Hepatocyte (in vitro differentiated cells): Measurements from ENCODE around the gene PADI2. TPM values are rescaled to one million over a fixed set of nuclear protein-coding genes. Genes with fewer than 3 reads are reported as not detected.
A peak's percentile ranks its signal among the peaks of the same experiment; 100 is the strongest.

Experiments
- DNase-seq: peaks from one replicate; pipeline ENCODE4 v3.0.0-alpha.2; 2016; ENCODE audit warnings: low spot score
- H2AFZ ChIP-seq: fragments of 200-600 bp; sonication (generic); 2 replicates; pipeline ENCODE4 v1.6.0; 2016; ENCODE audit warnings: antibody characterized with exemption, mild to moderate bottlenecking
- H3K27ac ChIP-seq: fragments of 200-600 bp; sonication (generic); 2 replicates; pipeline ENCODE4 v1.5.1; 2016; ENCODE audit warnings: mild to moderate bottlenecking
- H3K27me3 ChIP-seq: fragments of 200-600 bp; sonication (generic); 2 replicates; pipeline ENCODE4 v1.6.1; 2016
- H3K36me3 ChIP-seq: fragments of 200-600 bp; sonication (generic); replicated peaks from 2 replicates; pipeline ENCODE4 v1.5.1; 2016; ENCODE audit warnings: low read depth; ENCODE audit not compliant: insufficient read depth
- H3K4me1 ChIP-seq: fragments of 200-600 bp; sonication (generic); 2 replicates; pipeline ENCODE4 v1.5.1; 2016; ENCODE audit warnings: mild to moderate bottlenecking, moderate library complexity; ENCODE audit not compliant: insufficient read depth
- H3K4me2 ChIP-seq: fragments of 200-600 bp; sonication (generic); 2 replicates; pipeline ENCODE4 v1.6.0; 2016
- H3K4me3 ChIP-seq: fragments of 200-600 bp; sonication (generic); 2 replicates; pipeline ENCODE4 v1.5.1; 2016; ENCODE audit warnings: mild to moderate bottlenecking
- H3K79me2 ChIP-seq: fragments of 200-600 bp; sonication (generic); 2 replicates; pipeline ENCODE4 v1.6.0; 2017; ENCODE audit warnings: mild to moderate bottlenecking
- H3K9me2 ChIP-seq: fragments of 200-600 bp; sonication (generic); replicated peaks from 2 replicates; pipeline ENCODE4 v1.6.0; 2017; ENCODE audit warnings: mild to moderate bottlenecking; ENCODE audit not compliant: insufficient read depth
- H3K9me3 ChIP-seq: fragments of 200-600 bp; sonication (generic); 2 replicates; pipeline ENCODE4 v1.5.1; 2016; ENCODE audit warnings: low read depth, mild to moderate bottlenecking
- H4K20me1 ChIP-seq: fragments of 200-600 bp; sonication (generic); 2 replicates; pipeline ENCODE4 v1.6.0; 2016; ENCODE audit warnings: mild to moderate bottlenecking; ENCODE audit not compliant: insufficient read depth, poor library complexity, severe bottlenecking
- CTCF ChIP-seq: fragments of 200-600 bp; sonication (generic); IDR thresholded peaks from 2 replicates; pipeline ENCODE4 v1.5.1; 2016; ENCODE audit warnings: antibody characterized with exemption, mild to moderate bottlenecking; ENCODE audit not compliant: poor library complexity
- EZH2 ChIP-seq: fragments of 200-600 bp; sonication (generic); IDR thresholded peaks from 2 replicates; pipeline ENCODE4 v1.6.1; 2016; ENCODE audit warnings: antibody characterized with exemption, mild to moderate bottlenecking, borderline replicate concordance
- EZH2phosphoT487 ChIP-seq: fragments of 200-600 bp; sonication (generic); IDR thresholded peaks from one replicate; pipeline ENCODE4 v1.6.1; 2018; ENCODE audit warnings: antibody characterized with exemption, mild to moderate bottlenecking, low read depth, moderate library complexity; ENCODE audit not compliant: unreplicated experiment, severe bottlenecking
- WGBS: methylation state at CpG from one replicate; pipeline ENCODE4 v1.1.6; 2016; ENCODE audit warnings: low lambda C conversion rate; ENCODE audit errors: missing lambda C conversion rate; 5-methylcytosine and 5-hydroxymethylcytosine counted together
- polyA plus RNA-seq: library from polyadenylated mRNA; unstranded; fragments of >200 nt; fragmentation: Nextera tagmentation; extraction: Ambion mirVana; gene quantifications from 2 replicates; pipeline ENCODE4 v1.2.1, GENCODE V29; 2016
- total RNA-seq: library from RNA; depleted of rRNA; stranded (reverse); fragments of >200 nt; gene quantifications from 2 replicates; pipeline ENCODE4 v1.2.3, GENCODE V29; 2014

PADI2 gene
- total and polyA plus RNA-seq, 2 experiments from 2014 or later = 10.6 to 11.3 TPM

GRCh38 chr1:17108360-17108759 lies 10.9 kb downstream of the PADI2 start:
- Histone ChIP-seq H3K4me2 (no peak overlapping the region), H3K79me2 (no peaks in the 10 kb centered on the region), H3K27me3 (no peaks in the 10 kb centered on the region), H3K9me2 (no peaks in the 10 kb centered on the region), H3K4me1 (peaks cover 17% of the 10 kb centered on the region), H3K36me3 (no peaks in the 10 kb centered on the region), H3K4me3 (no peak overlapping the region), H3K9me3 (no peaks in the 10 kb centered on the region), H2AFZ (no peak overlapping the region), H3K27ac (peak overlapping the region; percentile 92), H4K20me1 (no peaks in the 10 kb centered on the region)
- WGBS = 58% methylated on average over 8 of the region's 8 CpGs
- no peak for TF ChIP-seq EZH2phosphoT487
- no peak for TF ChIP-seq EZH2
- no peak for TF ChIP-seq CTCF
- no peak for DNase-seq

- H2AFZ ChIP-seq = no peak overlapping the region
- no peaks in the 10 kb centered on the region for H3K36me3 ChIP-seq
- no peak overlapping the region for H3K27ac ChIP-seq
- WGBS = 94% methylated on average over 17 of the region's 17 CpGs
- no peaks in the 10 kb centered on the region for H3K79me2 ChIP-seq
- H4K20me1 ChIP-seq = no peaks in the 10 kb centered on the region
- no peaks in the 10 kb centered on the region for H3K27me3 ChIP-seq
- no peak overlapping the region for H3K4me2 ChIP-seq
- no peak overlapping the region for H3K4me3 ChIP-seq
- peaks cover 9% of the 10 kb centered on the region for H3K4me1 ChIP-seq
- TF ChIP-seq EZH2phosphoT487 (no peak), EZH2 (no peak), CTCF (no peak)
- H3K9me3 ChIP-seq = no peaks in the 10 kb centered on the region
- no peak for DNase-seq
- H3K9me2 ChIP-seq = no peaks in the 10 kb centered on the region
Observed at GRCh38 chr1:17104782-17105181, 14.5 kb downstream of the PADI2 start.

GRCh38 chr1:17102232-17102631 lies 17.0 kb downstream of the PADI2 start:
- no peak overlapping the region for H2AFZ ChIP-seq
- no peaks in the 10 kb centered on the region for H3K79me2 ChIP-seq
- H3K4me3 ChIP-seq = no peak overlapping the region
- H3K4me1 ChIP-seq = no peaks in the 10 kb centered on the region
- no peak for DNase-seq
- H3K36me3 ChIP-seq = no peaks in the 10 kb centered on the region
- TF ChIP-seq EZH2phosphoT487 (no peak), CTCF (no peak), EZH2 (no peak)
- H3K9me3 ChIP-seq = no peaks in the 10 kb centered on the region
- no peak overlapping the region for H3K27ac ChIP-seq
- no peaks in the 10 kb centered on the region for H4K20me1 ChIP-seq
- 81% methylated on average over 2 of the region's 2 CpGs for WGBS
- no peaks in the 10 kb centered on the region for H3K9me2 ChIP-seq
- H3K4me2 ChIP-seq = no peak overlapping the region
- H3K27me3 ChIP-seq = no peaks in the 10 kb centered on the region

- H3K27me3 ChIP-seq = no peaks in the 10 kb centered on the region
- H3K79me2 ChIP-seq = no peaks in the 10 kb centered on the region
- no peak overlapping the region for H3K27ac ChIP-seq
- no peaks in the 10 kb centered on the region for H3K36me3 ChIP-seq
- H3K4me1 ChIP-seq = no peaks in the 10 kb centered on the region
- TF ChIP-seq EZH2 (no peak), EZH2phosphoT487 (no peak), CTCF (no peak)
- H4K20me1 ChIP-seq = no peaks in the 10 kb centered on the region
- no peak overlapping the region for H2AFZ ChIP-seq
- H3K4me2 ChIP-seq = no peak overlapping the region
- no peaks in the 10 kb centered on the region for H3K9me2 ChIP-seq
- H3K4me3 ChIP-seq = no peak overlapping the region
- no peak for DNase-seq
- 81% methylated on average over 4 of the region's 4 CpGs for WGBS
- H3K9me3 ChIP-seq = no peaks in the 10 kb centered on the region
Observed at GRCh38 chr1:17101261-17101660, 18.0 kb downstream of the PADI2 start.
